Cerebellar nuclear complex (tissue), 1 donor: Measurements from ENCODE around the gene LMOD2.

Source experiments
- DNase-seq, 2 experiments: peaks; one replicate each; lab custom pipeline; 2025; lab: John Stamatoyannopoulos, UW

The LMOD2 gene

DNA sequence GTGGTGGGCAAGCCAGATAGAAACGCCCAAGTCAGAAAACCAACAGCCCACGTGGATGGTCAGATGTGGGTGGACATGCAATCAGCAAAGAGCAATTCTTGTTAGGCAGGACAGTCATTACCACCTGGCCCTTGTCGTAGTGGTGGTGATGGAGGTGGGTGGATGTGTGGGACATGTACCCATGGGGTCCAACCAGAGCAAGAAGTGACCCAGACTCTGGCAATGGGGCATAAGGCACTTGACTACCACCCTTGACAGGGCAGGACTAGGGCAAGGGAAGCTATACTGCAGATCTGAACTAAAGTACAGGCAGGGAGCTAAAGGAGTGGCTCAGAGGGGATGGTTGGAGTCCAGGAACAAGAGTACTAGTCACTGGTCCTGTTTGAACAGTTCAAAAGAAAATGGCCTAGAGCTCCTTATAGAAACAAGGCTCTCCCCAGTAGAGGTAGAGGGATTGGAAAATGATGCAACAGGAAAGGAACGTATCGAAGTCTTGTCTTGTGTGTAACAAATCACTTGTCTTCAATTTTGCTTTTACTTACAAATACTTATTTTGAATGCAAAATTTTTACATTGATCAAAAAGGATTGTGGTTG is 17.6 kb downstream of the LMOD2 start:
- no peak for DNase-seq

- no peak for DNase-seq
Measured at GRCh38 chr7:123673752-123674398, 18.2 kb downstream of the LMOD2 start.

GRCh38 chr7:123674399-123675180 is 18.9 kb downstream of the LMOD2 start:
- no peak for DNase-seq

- DNase-seq = no peak
Measured at GRCh38 chr7:123675181-123675473, 19.5 kb downstream of the LMOD2 start.

DNA sequence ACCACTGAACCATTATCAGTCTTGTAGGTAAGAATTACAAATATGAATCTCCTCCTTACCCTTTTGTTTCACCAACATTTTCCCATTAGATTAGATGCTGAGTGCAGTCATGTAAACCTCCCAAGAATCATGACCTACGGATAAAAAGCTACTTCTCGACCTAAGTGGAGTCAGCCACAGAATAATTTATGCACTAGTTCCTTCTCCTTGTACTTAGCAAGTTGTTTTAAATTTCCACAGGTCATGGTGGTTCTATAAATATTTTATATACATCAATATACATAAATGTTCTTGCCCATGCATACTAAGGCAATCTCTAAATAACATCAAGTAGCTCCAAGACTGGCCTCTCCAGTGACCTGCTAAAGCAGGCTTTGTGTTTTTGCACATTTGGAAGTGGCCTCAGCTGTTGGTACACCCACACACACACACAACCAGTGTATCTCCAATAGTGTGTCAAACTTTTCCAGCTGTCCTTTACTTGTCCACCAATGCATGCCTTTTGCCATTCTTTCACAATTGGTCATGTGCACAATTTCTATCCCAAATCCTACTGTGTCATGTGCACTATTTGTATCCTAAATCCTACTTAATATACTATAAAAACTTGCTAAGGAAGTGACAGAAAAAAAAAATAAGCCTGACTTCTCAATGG is 21.5 kb downstream of the LMOD2 start:
- DNase-seq = no peak

- no peak for DNase-seq
Measured at GRCh38 chr7:123679614-123680013, 23.9 kb downstream of the LMOD2 start.

- no peak for DNase-seq
Measured at GRCh38 chr7:123680580-123680979, 24.9 kb downstream of the LMOD2 start.

- no peak for DNase-seq
Measured at GRCh38 chr7:123681561-123681960, 25.9 kb downstream of the LMOD2 start.

DNA sequence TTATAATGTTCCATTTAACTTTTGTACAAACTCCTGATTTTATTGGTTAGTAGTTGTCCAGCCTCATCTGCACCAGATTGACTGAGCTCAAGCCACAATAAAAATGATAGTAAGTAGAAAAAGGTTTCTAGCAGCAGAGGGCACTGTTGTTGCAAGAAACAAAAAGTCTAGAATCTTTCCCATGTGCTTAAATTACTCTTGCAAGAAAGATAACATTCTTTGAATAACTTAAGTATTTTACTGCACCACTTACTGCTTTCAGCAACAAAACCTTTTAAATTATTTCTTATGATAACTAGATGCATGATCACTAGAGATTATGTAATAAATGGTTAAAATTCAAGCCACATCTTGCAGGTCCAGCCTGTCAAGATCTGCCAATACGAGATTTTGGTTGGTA is 27.0 kb downstream of the LMOD2 start:
- no peak for DNase-seq

DNA sequence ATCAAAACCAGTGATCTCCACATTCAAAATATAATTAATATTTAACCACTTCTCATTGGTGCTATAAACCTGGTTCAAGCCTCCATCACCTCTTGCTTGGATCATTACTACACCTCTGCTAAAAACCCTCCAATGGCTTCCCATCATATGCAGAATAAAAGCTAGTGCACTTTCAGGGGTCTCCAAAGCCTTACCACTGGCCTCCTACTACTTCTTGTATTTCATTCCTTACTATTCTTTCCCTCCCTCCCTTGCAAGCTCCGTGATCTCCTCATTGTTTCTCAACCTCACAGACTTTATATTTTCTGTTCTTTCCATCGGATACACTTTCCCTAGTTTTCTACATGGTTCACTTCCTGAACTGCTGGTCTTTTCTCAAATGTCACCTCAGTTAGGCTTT is 31.5 kb downstream of the LMOD2 start:
- no peak for DNase-seq

DNA sequence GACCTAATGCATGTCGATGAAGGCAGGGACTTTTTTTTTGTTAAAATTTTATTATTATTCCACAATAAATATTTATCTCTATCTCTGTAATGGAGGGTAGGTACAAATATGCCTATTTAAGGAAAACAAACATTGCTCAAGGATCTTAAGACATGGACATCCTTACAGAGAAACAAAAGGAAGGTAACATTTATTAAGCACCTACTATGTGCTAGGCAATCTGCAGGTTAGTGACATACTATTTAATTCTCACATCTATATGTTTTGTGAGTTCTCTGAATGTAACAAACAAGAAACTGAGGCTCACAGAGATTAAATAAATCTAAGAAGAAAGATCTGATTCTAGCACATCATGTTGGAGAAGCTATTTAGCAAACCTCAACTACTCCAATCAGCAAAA is 32.1 kb downstream of the LMOD2 start:
- no peak for DNase-seq

DNA sequence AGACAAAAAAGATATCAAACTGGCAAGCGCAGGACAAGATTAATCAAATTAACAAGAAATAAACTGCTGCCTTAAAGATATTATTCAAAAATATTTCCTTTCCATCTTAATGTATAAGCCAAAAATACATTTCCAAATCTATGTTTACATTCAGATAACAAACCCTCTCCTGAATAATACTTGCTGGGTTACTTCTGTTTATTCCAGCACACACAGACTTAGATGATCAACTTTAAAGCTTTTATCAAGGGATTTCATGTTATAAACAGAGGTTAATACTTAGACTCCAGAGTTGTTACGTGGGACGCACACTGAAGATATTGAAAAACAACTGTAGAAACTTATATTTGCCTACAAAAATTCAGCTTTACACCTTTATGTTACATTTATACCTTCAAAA is 33.6 kb downstream of the LMOD2 start:
- DNase-seq = no peak

- DNase-seq = no peak
Measured at GRCh38 chr7:123690550-123690949, 34.9 kb downstream of the LMOD2 start.

DNA sequence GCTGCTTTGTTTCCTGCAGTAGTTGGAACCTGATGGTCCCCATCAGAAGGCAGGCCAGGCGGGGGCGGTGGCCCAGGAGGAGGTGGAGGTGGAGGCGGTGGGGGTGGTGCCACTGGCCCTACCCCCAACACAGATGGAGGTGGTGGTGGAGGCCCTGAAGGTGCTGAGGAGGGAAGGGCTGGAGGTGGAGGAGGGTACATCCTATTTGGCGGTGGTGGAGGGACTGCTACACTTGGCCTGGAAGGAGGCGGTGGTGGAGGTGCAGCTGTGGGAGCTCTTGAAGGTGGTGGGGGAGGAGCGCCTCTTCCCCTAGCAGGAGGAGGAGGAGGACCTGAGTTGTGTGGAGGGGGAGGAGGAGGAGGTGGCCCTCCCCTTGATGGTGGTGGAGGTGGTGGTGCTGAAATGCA is 36.8 kb downstream of the LMOD2 start:
- DNase-seq = no peak

DNA sequence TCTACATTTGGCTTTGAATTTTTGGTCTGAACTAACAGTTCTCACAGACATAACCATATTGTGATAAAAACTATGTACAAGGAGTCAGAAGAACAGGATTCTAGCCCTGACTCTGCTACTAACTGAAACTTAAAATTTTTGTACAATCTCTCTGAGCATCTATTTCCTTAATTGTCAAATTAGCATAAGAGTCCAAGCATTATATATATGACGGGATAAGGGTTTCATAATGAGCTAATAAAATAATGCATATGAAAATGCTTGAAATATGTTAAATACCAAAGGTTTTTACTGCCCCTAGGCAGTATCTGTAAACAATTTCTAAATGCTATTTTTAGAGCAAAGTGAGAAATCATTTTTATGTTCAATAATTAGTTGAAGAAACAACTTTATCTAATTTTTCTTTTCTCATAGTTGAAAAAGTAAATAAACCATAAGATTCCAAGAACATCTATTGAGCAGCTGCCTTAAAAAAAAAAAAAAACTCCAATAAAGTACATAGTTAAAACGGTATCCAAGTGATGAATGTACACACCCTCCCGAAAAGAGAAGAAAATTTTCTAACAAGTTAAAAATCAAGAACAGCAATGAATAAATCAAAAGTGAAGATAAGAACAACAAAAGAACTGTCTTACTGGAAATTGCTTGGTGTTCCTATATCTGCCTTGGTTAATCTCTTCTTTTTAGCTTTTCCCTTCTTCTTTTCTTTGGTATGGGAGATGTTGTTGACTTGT is 40.4 kb downstream of the LMOD2 start:
- no peak for DNase-seq

DNA sequence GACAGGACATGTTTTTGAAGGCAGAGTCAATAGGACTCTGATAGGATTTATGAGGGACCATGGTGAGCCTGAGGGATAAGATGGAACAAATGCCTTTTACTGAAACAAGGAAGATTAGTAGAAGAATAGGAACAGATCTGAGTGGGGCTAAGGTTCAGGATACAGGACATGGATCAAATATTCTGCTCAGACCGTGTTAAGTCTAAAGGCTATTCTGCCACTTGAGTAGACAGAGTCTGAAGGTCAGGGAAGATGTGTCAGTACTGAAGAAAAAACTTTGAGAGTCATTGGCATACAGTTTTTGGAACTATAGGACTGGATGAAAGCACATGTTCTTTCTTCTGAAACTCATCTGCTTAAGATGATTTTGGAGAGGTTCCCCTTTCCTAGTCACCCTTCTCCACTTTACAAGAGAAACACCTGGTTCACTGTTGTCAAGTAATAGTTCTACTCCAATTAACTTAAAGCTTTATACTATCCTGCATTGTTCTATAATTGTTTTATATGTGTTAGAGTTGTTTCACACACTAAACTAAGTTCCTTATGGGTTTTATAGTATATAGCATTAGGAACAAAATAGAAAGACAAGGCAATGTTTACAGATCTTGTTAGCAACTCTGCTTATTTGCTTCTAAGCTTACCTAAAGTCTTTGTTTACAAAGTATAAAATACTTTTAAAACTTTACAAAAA is 49.7 kb downstream of the LMOD2 start:
- DNase-seq = no peak

DNA sequence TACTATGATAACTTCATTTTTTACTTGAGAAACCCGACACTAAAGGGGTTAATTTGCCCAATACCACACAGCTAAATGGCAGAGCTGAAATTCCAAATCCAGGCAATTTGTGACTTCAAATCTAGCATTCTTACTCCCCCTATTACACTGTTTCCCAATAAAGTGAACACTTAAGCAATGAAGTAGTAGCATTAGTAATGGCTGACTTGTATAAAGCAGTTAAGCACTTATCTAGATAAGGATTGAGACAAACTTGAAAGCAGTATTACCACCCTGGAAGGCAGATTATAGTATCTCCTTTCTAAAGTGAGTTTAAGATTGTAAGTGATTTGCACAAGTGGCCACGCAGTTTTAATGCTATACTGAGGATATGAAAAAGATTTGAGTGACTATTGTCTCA is 53.9 kb downstream of the LMOD2 start:
- DNase-seq = no peak

- DNase-seq = no peak
Measured at GRCh38 chr7:123710683-123711082, 55.0 kb downstream of the LMOD2 start.

DNA sequence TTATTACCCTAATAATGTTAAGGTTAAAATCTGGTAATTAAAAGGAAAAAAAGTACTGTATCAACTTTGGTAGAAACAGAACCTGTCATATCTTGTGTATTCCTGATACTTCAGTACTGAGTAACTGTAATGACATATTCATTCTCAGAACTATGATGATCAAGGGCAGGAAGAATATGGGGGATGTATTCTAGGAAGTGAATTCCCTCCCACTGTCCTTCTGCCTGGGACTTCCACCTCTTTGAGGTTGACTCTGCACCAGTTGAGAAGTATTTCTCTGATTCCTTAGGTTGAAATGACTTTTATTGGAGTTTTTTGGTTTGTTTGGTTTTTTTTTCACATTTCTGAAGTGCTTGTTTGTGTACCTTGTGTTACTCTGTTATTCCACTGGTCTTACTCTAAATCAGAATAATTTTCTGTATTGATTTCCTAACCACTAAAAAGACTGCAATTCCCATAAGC is 56.2 kb downstream of the LMOD2 start:
- no peak for DNase-seq

- no peak for DNase-seq
Measured at GRCh38 chr7:123712619-123713018, 57.0 kb downstream of the LMOD2 start.
